Activated T-helper 1 cell treated with anti-CD3 and anti-CD28 coated beads, Interleukin-12 subunit alpha, Interleukin-12 subunit beta, Interleukin-2, Interleukin-4 antibody, amounts not matched to agents 30 ng/mL and 10 ng/mL and 1 ng/mL, durations not matched to agents 14 hours and 24 hours and 36 hours (primary cell): Measurements from ENCODE around the gene RANBP3. TPM values are rescaled to one million over a fixed set of nuclear protein-coding genes. Genes with fewer than 3 reads are reported as not detected.

Experiments used
- DNase-seq: peaks from one replicate; pipeline ENCODE4 v3.0.0; 2021; ENCODE audit warnings: low spot score
- H3K27ac Mint-ChIP-seq: one replicate; pipeline ENCODE4 v1.8.0; 2021; ENCODE audit warnings: mild to moderate bottlenecking, mixed read lengths
- H3K27me3 Mint-ChIP-seq: one replicate; pipeline ENCODE4 v1.8.0; 2022; ENCODE audit warnings: mild to moderate bottlenecking, moderate library complexity, mixed read lengths; ENCODE audit not compliant: insufficient read depth
- H3K36me3 Mint-ChIP-seq: one replicate; pipeline ENCODE4 v1.8.0; 2021; ENCODE audit warnings: low read depth, mixed read lengths
- H3K4me1 Mint-ChIP-seq: one replicate; pipeline ENCODE4 v1.8.0; 2021; ENCODE audit warnings: low read depth, mixed read lengths
- H3K4me3 Mint-ChIP-seq: one replicate; pipeline ENCODE4 v1.8.0; 2021; ENCODE audit warnings: mild to moderate bottlenecking, moderate library complexity, mixed read lengths
- H3K9me3 Mint-ChIP-seq: one replicate; pipeline ENCODE4 v1.8.0; 2021; ENCODE audit warnings: mixed read lengths
- intact Hi-C: fragments of 100-400 bp; cut with micrococcal nuclease; formaldehyde crosslinking; loops from one replicate; pipeline ENCODE4 v1.15.1; 2024
- total RNA-seq: library from RNA; stranded (reverse); gene quantifications from 2 replicates; pipeline ENCODE4 v1.2.3, GENCODE V29; 2022

Gene RANBP3
- total RNA-seq, 1 donor from 2014 or later: 122 TPM

GRCh38 chr19:5929625-5930024 is 48.3 kb downstream of the RANBP3 start:
- no peak overlapping the region for H3K4me3 Mint-ChIP-seq
- intact Hi-C loops: no loop called here
- no peak overlapping the region for H3K27ac Mint-ChIP-seq
- H3K36me3 Mint-ChIP-seq: peaks cover 32% of the 10 kb centered on the region
- no peak for DNase-seq
- no peaks in the 10 kb centered on the region for H3K4me1 Mint-ChIP-seq
- no peaks in the 10 kb centered on the region for H3K27me3 Mint-ChIP-seq
- H3K9me3 Mint-ChIP-seq: no peaks in the 10 kb centered on the region

- Mint-ChIP-seq H3K36me3 (peaks cover 33% of the 10 kb centered on the region), H3K4me1 (no peaks in the 10 kb centered on the region), H3K27me3 (no peaks in the 10 kb centered on the region), H3K4me3 (no peak overlapping the region), H3K27ac (no peak overlapping the region), H3K9me3 (no peaks in the 10 kb centered on the region)
- no peak for DNase-seq
- intact Hi-C loops: no loop called here
These were observed 48.8 kb downstream of the RANBP3 start for GRCh38 chr19:5929179-5929578.

- no peaks in the 10 kb centered on the region for H3K4me1 Mint-ChIP-seq
- H3K4me3 Mint-ChIP-seq: no peak overlapping the region
- no peak for DNase-seq
- intact Hi-C loops: no loop called here
- no peak overlapping the region for H3K27ac Mint-ChIP-seq
- peaks cover 38% of the 10 kb centered on the region for H3K36me3 Mint-ChIP-seq
- H3K27me3 Mint-ChIP-seq: no peaks in the 10 kb centered on the region
- H3K9me3 Mint-ChIP-seq: no peaks in the 10 kb centered on the region
These were observed 50.5 kb downstream of the RANBP3 start for GRCh38 chr19:5927441-5927821.

- Mint-ChIP-seq H3K9me3 (no peaks in the 10 kb centered on the region), H3K27me3 (no peaks in the 10 kb centered on the region), H3K4me3 (no peak overlapping the region), H3K27ac (no peak overlapping the region), H3K36me3 (peaks cover 39% of the 10 kb centered on the region), H3K4me1 (no peaks in the 10 kb centered on the region)
- DNase-seq: no peak
- intact Hi-C loops: no loop called here
These were observed 51.1 kb downstream of the RANBP3 start for GRCh38 chr19:5926641-5927440.

GRCh38 chr19:5925830-5926427 is 52.0 kb downstream of the RANBP3 start:
- Mint-ChIP-seq H3K4me1 (no peaks in the 10 kb centered on the region), H3K27ac (no peak overlapping the region), H3K4me3 (no peak overlapping the region), H3K9me3 (no peaks in the 10 kb centered on the region), H3K27me3 (no peaks in the 10 kb centered on the region), H3K36me3 (peaks cover 37% of the 10 kb centered on the region)
- intact Hi-C loops: no loop called here
- DNase-seq: no peak

- Mint-ChIP-seq H3K4me3 (no peak overlapping the region), H3K27ac (no peak overlapping the region), H3K9me3 (no peaks in the 10 kb centered on the region), H3K27me3 (no peaks in the 10 kb centered on the region), H3K36me3 (peaks cover 30% of the 10 kb centered on the region), H3K4me1 (no peaks in the 10 kb centered on the region)
- intact Hi-C loops: no loop called here
- no peak for DNase-seq
These were observed 54.6 kb downstream of the RANBP3 start for GRCh38 chr19:5923356-5923755.

GRCh38 chr19:5922161-5922545 is 55.8 kb downstream of the RANBP3 start:
- Mint-ChIP-seq H3K4me3 (no peak overlapping the region), H3K9me3 (no peaks in the 10 kb centered on the region), H3K36me3 (peaks cover 23% of the 10 kb centered on the region), H3K4me1 (no peaks in the 10 kb centered on the region), H3K27me3 (no peaks in the 10 kb centered on the region), H3K27ac (no peak overlapping the region)
- intact Hi-C loops: no loop called here
- DNase-seq: no peak

GRCh38 chr19:5921516-5922160 is 56.3 kb downstream of the RANBP3 start:
- Mint-ChIP-seq H3K9me3 (no peaks in the 10 kb centered on the region), H3K4me3 (no peak overlapping the region), H3K27ac (no peak overlapping the region), H3K36me3 (peaks cover 21% of the 10 kb centered on the region), H3K27me3 (no peaks in the 10 kb centered on the region), H3K4me1 (no peaks in the 10 kb centered on the region)
- intact Hi-C loops: no loop called here
- DNase-seq: no peak

GRCh38 chr19:5918463-5919079 is 59.4 kb downstream of the RANBP3 start:
- no peaks in the 10 kb centered on the region for H3K27me3 Mint-ChIP-seq
- H3K4me1 Mint-ChIP-seq: no peaks in the 10 kb centered on the region
- no peak overlapping the region for H3K27ac Mint-ChIP-seq
- H3K9me3 Mint-ChIP-seq: no peaks in the 10 kb centered on the region
- intact Hi-C loops: no loop called here
- H3K36me3 Mint-ChIP-seq: peaks cover 17% of the 10 kb centered on the region
- no peak overlapping the region for H3K4me3 Mint-ChIP-seq
- DNase-seq: no peak

GRCh38 chr19:5917431-5918107 is 60.4 kb downstream of the RANBP3 start:
- H3K27me3 Mint-ChIP-seq: no peaks in the 10 kb centered on the region
- intact Hi-C loops: no loop called here
- no peaks in the 10 kb centered on the region for H3K4me1 Mint-ChIP-seq
- H3K9me3 Mint-ChIP-seq: no peaks in the 10 kb centered on the region
- no peak for DNase-seq
- H3K27ac Mint-ChIP-seq: no peak overlapping the region
- H3K36me3 Mint-ChIP-seq: peaks cover 13% of the 10 kb centered on the region
- H3K4me3 Mint-ChIP-seq: no peak overlapping the region

- no peaks in the 10 kb centered on the region for H3K4me1 Mint-ChIP-seq
- H3K4me3 Mint-ChIP-seq: no peak overlapping the region
- no peak for DNase-seq
- no peaks in the 10 kb centered on the region for H3K27me3 Mint-ChIP-seq
- no peaks in the 10 kb centered on the region for H3K9me3 Mint-ChIP-seq
- peaks cover 10% of the 10 kb centered on the region for H3K36me3 Mint-ChIP-seq
- no peak overlapping the region for H3K27ac Mint-ChIP-seq
- intact Hi-C loops: no loop called here
These were observed 61.7 kb downstream of the RANBP3 start for GRCh38 chr19:5916181-5916708.

- Mint-ChIP-seq H3K4me1 (no peaks in the 10 kb centered on the region), H3K27ac (no peak overlapping the region), H3K27me3 (no peaks in the 10 kb centered on the region), H3K9me3 (no peaks in the 10 kb centered on the region), H3K4me3 (no peak overlapping the region), H3K36me3 (peaks cover 10% of the 10 kb centered on the region)
- no peak for DNase-seq
- intact Hi-C loops: no loop called here
These were observed 62.2 kb downstream of the RANBP3 start for GRCh38 chr19:5915782-5916165.
